NCI-H446 (cell line): ENCODE measurements around the gene CCDC74B.
"Not testable (repeated sequence)": the region's sequence is repeated elsewhere in the genome, so short reads cannot be mapped to it uniquely, and the experiment has no call there.

Experiments
- DNase-seq, 2 experiments: peaks; one replicate each; lab custom pipeline; 2025; lab: John Stamatoyannopoulos, UW

CCDC74B gene

GRCh38 chr2:130166611-130167010, 21.7 kb upstream of the CCDC74B start:
- not testable (repeated sequence) for DNase-seq

DNA sequence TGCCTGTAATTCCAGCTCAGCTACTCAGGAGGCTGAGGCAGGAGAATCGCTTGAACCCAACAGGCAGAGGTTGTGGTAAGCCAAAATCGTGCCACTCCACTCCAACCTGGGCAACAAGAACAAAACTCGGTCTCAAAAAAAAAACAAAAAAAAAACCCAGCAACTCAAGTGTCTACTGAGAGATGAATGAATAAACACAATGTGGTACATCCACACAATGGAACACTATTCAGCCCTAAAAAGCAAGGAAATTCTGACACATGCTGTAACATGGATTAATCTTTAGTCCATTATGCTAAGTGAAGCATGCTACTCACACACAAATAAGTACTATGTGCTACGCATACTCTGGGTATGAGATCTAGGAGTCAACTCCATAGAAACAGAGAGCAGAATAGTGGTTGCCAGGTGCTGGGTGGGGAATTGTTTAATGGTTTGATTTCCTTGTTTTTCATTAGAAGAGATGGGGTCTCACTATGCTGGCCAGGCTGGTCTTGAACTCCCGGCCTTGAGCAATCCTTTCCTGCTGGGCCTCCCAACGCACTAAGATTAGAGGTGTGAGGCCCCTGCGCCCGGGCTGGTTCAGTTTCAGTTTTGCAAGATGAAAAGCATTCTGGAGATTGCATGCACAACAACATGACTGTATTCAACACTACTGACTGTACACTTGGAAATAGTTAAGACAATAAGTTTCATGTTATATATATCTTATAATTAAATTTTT, 20.5 kb upstream of the CCDC74B start:
- DNase-seq, result no peak

DNA sequence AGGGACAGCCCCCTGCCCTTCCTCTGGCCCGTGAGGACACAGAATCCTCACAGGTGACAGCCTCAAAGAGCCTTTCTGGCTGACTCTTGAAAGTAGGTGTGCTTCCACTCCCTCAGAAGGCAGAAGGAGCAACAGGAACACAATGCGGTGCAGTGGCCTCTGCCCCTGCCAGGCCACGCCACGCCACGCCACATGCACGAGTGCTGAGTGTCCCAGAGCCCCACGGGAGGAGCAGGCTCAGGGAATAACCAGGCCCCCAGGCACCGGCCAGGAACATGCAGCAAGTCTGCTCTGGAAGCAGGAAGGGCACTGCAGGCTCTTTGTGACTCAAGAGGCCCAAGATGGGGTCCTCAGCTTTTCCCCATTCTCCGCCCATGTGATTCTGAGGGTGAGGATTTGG, 18.1 kb upstream of the CCDC74B start:
- no peak for DNase-seq

GRCh38 chr2:130162486-130162885, 17.6 kb upstream of the CCDC74B start:
- DNase-seq, result not testable (repeated sequence)

DNA sequence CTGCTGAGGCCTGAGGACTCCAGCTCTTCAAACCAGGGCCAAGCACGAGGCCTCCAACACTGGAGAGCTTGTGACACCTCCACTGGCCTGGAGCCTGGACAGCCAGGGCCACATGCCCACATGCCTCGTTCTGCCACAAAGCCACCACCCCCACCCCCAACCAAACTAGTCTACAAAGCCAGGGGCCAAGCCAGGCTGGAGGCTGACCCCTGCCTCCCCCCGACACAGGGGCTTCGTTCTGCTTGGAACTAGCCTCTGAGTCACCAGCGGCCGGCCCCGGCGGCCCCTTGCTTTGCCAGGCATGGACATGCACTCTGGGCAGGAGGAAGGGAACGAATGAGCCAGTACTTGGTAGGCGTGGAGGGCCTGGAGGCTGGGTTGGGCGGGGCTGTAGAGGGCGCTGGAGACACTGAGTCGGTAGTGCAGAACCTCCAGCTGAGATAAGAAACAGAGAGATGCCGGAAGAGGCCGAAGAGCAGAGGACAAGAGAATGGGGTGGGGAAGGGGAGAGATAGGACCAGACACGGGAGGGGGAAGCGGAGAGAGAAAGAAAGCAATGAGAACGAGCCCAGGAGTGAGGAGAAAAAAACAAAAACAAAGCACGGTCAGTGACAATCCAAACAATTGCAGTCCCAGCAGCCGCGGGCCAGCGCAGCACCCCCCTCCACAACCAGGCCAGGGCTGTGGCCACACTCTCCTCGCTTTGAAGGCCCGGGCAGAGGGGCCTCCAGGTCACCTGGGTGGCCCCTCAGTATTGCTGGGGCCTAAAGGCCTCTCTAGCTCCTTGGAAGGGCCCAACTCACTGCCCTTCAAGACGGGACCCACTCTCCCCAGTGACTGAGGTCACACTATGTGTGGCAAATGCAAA, 16.2 kb upstream of the CCDC74B start:
- DNase-seq, result not testable (repeated sequence)

GRCh38 chr2:130160131-130160530, 15.2 kb upstream of the CCDC74B start:
- no peak for DNase-seq

- not testable (repeated sequence) for DNase-seq
Observed at GRCh38 chr2:130159376-130159775, 14.5 kb upstream of the CCDC74B start.

DNA sequence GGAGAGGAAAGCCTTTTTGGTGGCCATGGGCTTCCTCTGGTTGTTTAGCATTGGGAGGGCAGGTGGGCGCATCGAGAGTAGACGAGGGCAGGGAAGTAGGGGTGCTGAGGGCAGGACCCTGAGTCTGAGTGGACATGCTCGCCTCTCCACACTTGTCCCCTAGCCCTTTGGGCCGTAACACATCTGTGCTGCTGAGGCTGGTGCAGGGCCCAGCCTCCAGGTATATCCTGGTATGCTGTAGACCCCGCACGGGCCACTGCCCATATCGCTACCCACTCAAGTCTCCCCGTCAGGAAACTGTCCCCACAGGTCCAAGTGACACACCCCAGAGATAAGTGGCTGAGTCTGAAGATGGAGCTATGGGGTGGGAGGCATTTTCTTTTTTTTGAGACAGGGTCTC, 13.7 kb upstream of the CCDC74B start:
- DNase-seq, result no peak

- not testable (repeated sequence) for DNase-seq
Observed at GRCh38 chr2:130157825-130158514, 13.1 kb upstream of the CCDC74B start.

DNA sequence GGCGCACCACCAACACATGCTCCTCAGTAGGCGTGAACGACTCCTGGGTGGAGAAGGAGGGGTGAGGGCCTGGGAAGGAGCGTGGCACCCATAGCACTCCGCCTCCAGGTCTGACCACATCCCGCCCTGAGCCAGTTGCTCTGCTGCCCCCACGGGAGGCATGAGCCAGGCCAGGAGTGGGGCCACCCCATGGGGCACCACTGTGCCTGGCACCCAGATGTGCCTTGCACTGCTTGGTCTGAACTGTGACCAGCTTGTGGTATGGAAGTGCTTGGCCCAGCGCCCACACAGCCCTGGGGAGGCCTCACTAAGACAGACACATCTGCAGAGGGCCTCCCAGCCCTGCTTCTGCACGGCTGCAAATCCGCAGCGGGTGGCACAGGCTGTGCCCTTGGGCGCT, 12.4 kb upstream of the CCDC74B start:
- DNase-seq, result not testable (repeated sequence)

- DNase-seq, result no peak
Observed at GRCh38 chr2:130156624-130157004, 11.7 kb upstream of the CCDC74B start.

GRCh38 chr2:130155956-130156623, 11.2 kb upstream of the CCDC74B start:
- DNase-seq, result peak; percentile 4 to 49

DNA sequence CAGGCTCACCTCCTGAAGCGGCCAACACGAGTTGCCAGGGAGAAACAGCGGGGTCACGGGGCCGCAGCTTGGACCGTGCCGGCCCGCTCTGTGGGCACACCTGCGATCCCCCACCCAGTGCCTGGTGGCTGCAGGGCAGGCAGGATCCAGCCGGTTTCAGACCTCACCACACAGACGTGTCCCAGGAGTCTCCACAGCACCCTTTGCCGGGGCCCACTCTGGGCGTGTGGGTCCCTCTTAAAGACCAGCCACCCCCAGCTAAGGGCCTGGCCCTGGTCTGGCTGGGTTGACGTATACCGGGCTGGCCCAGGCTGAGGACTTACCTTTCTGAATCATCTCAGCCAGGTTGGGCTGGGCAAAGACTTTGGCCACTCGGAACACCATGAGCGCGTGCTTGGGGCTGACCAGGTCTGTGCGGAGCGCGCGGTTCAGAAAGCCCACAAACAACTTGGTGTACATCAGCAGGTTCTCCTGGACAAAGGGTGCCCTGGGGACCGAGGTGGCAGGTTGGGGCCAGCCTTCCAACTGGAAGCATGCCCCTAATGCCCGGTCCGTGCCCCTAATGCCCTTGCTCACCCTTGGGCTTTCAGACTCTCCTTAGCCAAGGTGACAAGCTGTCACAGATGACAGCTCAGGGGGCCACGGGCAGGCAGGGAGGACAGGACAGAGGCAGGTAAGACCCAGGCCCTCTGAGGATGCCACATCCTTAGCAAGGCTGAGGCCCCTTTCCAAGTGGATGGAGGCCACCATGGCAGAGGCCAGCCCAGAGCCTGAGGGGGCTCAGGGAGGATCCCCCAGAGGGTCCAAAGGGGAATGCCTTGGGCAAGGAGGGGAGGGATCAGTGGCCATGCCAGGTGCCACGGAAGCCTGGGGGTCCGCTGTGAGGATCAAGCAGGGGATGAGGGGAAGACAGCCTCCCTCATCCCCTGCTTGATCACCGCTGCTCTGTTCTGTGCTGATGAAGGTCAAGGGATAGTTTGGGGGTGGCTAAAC, 10.2 kb upstream of the CCDC74B start:
- no peak for DNase-seq

DNA sequence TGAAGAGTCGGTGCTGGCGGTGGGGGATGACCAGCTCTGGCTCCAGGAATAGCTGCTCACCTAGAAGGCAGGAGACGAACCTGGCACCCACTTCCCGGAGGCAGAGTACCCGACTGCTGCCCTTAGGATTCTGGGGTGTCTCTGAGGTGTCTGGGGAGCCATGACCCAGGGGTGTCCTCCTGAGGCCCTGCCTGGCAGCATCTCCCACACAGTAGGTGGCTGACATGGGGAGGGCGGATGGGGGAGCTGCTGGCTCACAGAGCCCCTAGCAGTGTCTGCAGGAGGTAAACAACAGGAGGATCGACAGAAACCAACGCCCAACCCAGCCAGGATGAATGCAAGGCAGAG, 9.5 kb upstream of the CCDC74B start:
- DNase-seq, result not testable (repeated sequence)

DNA sequence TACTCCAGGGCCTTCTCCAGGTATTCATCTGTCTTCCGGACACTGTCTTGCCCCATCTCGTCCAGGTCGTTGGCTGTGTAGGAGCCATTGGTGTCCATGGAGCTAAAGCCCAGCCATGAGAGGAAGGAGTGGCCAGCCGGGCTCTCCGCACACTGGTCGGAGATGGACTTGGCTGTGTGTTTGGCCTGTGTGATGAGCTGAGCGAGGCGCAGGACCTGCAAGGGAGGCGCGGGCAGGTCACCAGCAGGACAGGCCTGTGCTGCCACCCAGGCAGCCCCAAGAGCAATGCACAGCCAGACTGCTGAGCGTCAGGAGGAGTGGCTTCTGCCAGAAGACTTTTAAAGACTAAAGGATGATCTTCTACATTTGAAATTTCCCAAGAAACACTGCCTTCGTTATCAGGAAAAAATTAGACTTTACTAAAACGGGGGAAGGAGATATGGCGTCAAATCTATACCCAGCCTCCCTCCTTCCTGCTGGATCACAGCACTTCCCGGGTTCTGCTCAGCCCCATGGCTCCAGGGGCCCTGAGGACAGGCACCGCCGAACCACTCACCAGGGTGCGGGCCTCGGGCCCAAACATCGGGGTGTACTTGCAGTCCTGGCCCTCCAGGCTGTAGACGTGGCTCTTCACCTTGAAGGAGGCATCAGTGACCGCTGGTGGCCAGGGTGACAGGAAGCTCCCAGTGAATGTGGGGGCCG, 9.0 kb upstream of the CCDC74B start:
- not testable (repeated sequence) for DNase-seq

DNA sequence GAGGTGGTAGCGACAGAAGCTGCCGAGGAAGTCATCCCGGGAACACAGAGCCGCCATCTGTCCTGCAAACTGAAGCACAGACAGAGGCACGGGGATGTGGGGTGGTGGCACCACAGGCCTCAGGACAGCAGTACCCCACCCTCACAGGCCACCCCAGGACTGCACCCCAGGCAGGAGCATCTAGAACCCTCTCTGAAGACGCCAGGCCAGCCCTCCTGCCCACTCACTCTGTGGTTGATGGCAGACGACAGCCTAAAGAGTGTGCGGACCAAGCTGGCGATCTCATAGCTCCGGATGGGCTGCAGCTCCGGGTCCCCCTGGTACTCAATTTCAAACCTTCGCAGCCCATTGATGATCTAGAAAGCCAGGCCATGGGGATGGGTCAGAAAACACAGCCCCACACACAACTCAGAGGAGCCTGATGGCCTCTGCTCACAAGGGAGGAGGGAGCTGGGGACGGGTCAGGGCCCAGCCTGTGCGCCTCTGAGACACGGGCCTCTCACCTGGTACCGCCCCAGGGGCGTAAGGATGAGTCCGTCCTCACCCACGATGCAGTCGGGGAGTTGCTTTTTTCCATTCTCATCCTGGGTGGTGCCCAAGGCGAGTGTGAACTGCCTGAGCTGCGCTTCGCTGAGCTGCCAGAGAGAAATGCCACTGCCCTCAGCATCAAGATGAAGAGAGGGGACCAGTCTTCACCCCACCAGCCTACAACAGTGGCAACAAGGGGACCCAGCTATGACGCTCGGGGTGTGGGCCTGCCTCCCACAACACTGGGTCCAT, 8.1 kb upstream of the CCDC74B start:
- no peak for DNase-seq

DNA sequence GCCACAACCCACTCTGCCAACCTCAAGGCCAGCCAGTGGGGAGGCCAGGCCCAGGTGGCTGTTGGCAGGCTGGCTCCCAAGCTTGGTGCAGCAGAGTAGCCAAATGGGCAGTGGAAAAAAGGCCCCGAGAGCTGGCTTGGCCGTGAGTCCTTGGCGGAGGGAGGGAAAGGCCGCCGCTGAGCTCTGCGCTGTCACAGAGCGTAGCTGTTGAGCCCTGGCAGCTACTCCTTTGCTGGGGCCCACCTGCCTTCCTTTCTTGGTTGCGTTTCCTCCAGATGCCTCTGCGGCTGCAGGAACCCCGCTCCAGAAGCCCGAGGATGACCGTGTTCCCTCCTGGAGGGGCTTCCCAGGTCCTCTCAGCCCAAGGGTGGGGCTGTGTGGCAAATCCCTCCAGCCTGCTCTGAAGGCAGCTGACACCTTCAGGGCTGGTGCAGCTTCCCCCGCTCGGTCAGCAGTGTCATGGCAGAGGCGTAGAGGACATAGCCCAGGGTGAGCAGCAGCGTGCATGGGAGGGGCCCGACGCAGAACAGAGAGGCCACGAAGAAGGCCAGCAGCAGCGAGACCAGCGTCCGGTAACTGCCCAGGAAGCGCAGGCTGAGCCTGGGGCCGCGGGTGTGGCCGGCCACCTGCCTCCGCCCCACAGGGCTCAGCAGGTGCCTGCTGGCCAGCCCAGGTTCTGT, 7.4 kb upstream of the CCDC74B start:
- not testable (repeated sequence) for DNase-seq

- DNase-seq, result not testable (repeated sequence)
Observed at GRCh38 chr2:130151145-130151512, 6.2 kb upstream of the CCDC74B start.
